H9 (cell line): ENCODE data around the gene LRP1B. TPM values are rescaled to one million over a fixed set of nuclear protein-coding genes. Genes with fewer than 3 reads are reported as not detected.

Experiments
- DNase-seq: peaks from one replicate; pipeline ENCODE4 v3.0.0-alpha.2; 2017
- H2AFZ ChIP-seq: one replicate; pipeline ENCODE4 v1.6.1; 2013; ENCODE audit warnings: mild to moderate bottlenecking, low read length, control low read depth, moderate library complexity
- H2AK5ac ChIP-seq: 2 replicates; pipeline ENCODE4 v1.6.1; 2013; ENCODE audit warnings: low read length, control low read depth, mixed read lengths; ENCODE audit not compliant: insufficient read length
- H2BK120ac ChIP-seq: one replicate; pipeline ENCODE4 v1.6.1; 2013; ENCODE audit warnings: low read depth, mild to moderate bottlenecking, low read length, control low read depth, inconsistent platforms; ENCODE audit not compliant: poor library complexity, severe bottlenecking
- H2BK12ac ChIP-seq: 2 replicates; pipeline ENCODE4 v1.6.1; 2013; ENCODE audit warnings: low read length, control low read depth, mixed read lengths, low read depth; ENCODE audit not compliant: insufficient read length
- H2BK15ac ChIP-seq: 2 replicates; pipeline ENCODE4 v1.6.1; 2013; ENCODE audit warnings: low read depth, low read length, control low read depth
- H2BK20ac ChIP-seq: one replicate; pipeline ENCODE4 v1.6.1; 2013; ENCODE audit warnings: low read depth, mild to moderate bottlenecking, low read length, control low read depth, inconsistent platforms; ENCODE audit not compliant: poor library complexity, severe bottlenecking
- H2BK5ac ChIP-seq: 2 replicates; pipeline ENCODE4 v1.6.1; 2013; ENCODE audit warnings: low read length, control low read depth, mixed read lengths; ENCODE audit not compliant: insufficient read length
- H3K14ac ChIP-seq: 2 replicates; pipeline ENCODE4 v1.6.1; 2013; ENCODE audit warnings: low read length, control low read depth; ENCODE audit not compliant: insufficient read depth
- H3K18ac ChIP-seq: 2 replicates; pipeline ENCODE4 v1.6.1; 2013; ENCODE audit warnings: low read depth, mild to moderate bottlenecking, mixed read lengths, low read length, control low read depth; ENCODE audit not compliant: insufficient read length
- H3K23ac ChIP-seq: 2 replicates; pipeline ENCODE4 v1.6.1; 2013; ENCODE audit warnings: low read length, control low read depth, mixed read lengths, low read depth; ENCODE audit not compliant: insufficient read length
- H3K23me2 ChIP-seq: 2 replicates; pipeline ENCODE4 v1.6.1; 2013; ENCODE audit warnings: low read depth, mild to moderate bottlenecking, mixed read lengths, low read length, control low read depth; ENCODE audit not compliant: insufficient read length, poor library complexity, severe bottlenecking
- H3K27ac ChIP-seq: 2 replicates; pipeline ENCODE4 v1.5.1; 2013; ENCODE audit warnings: low read length, control low read depth, mixed read lengths, low read depth; ENCODE audit not compliant: insufficient read length
- H3K27me3 ChIP-seq: 2 replicates; pipeline ENCODE4 v1.6.1; 2013; ENCODE audit warnings: low read length, control low read depth, inconsistent platforms; ENCODE audit not compliant: insufficient read depth
- H3K4ac ChIP-seq: 2 replicates; pipeline ENCODE4 v1.6.1; 2013; ENCODE audit warnings: low read depth, mild to moderate bottlenecking, control low read depth, inconsistent platforms, low read length, moderate library complexity
- H3K4me1 ChIP-seq: 2 replicates; pipeline ENCODE4 v1.6.1; 2013; ENCODE audit warnings: low read length, control low read depth, inconsistent platforms; ENCODE audit not compliant: insufficient read depth
- H3K4me2 ChIP-seq: 2 replicates; pipeline ENCODE4 v1.6.1; 2013; ENCODE audit warnings: low read length, control low read depth, mixed read lengths; ENCODE audit not compliant: insufficient read length, insufficient read depth
- H3K56ac ChIP-seq: 2 replicates; pipeline ENCODE4 v1.6.1; 2013; ENCODE audit warnings: low read depth, mild to moderate bottlenecking, mixed read lengths, low read length, control low read depth; ENCODE audit not compliant: insufficient read length
- H3K79me1 ChIP-seq: 2 replicates; pipeline ENCODE4 v1.6.1; 2013; ENCODE audit warnings: low read depth, mild to moderate bottlenecking, moderate library complexity, low read length, control low read depth, inconsistent platforms; ENCODE audit not compliant: insufficient read depth, poor library complexity, severe bottlenecking
- H3K79me2 ChIP-seq: 2 replicates; pipeline ENCODE4 v1.6.1; 2013; ENCODE audit warnings: low read length, control low read depth, inconsistent platforms; ENCODE audit not compliant: insufficient read depth
- H3K9ac ChIP-seq: 2 replicates; pipeline ENCODE4 v1.6.1; 2013; ENCODE audit warnings: low read length, control low read depth, mixed read lengths; ENCODE audit not compliant: insufficient read length; ENCODE audit errors: extremely low read depth
- H3K9me3 ChIP-seq: one replicate; pipeline ENCODE4 v1.6.1; 2013; ENCODE audit warnings: low read depth, low read length, inconsistent platforms; ENCODE audit not compliant: control insufficient read depth
- H3T11ph ChIP-seq: one replicate; pipeline ENCODE4 v1.6.1; 2013; ENCODE audit warnings: mild to moderate bottlenecking, low read length, control low read depth, inconsistent platforms
- H4K20me1 ChIP-seq: one replicate; pipeline ENCODE4 v1.6.1; 2013; ENCODE audit not compliant: control insufficient read depth, insufficient read length, insufficient read depth
- H4K5ac ChIP-seq: 2 replicates; pipeline ENCODE4 v1.6.1; 2013; ENCODE audit warnings: low read depth, mild to moderate bottlenecking, mixed read lengths, low read length, control low read depth; ENCODE audit not compliant: insufficient read length
- H4K8ac ChIP-seq: replicated peaks from 2 replicates; pipeline ENCODE4 v1.6.1; 2013; ENCODE audit warnings: low read length, control low read depth, mixed read lengths, low read depth; ENCODE audit not compliant: insufficient read length
- H4K91ac ChIP-seq: 2 replicates; pipeline ENCODE4 v1.6.1; 2013; ENCODE audit warnings: low read depth, mild to moderate bottlenecking, moderate library complexity, mixed read lengths, low read length, control low read depth; ENCODE audit not compliant: insufficient read length
- H3K27ac Mint-ChIP-seq, 3 experiments: 2 replicates in 2 of 3; 3 replicates in 1 of 3; pipeline ENCODE4 v1.8.0; 2020 to 2021; ENCODE audit warnings: mixed read lengths in 3 of 3, mild to moderate bottlenecking in 1 of 3, moderate library complexity in 1 of 3
- H3K27me3 Mint-ChIP-seq: 2 replicates; pipeline ENCODE4 v1.8.0; 2021; ENCODE audit warnings: low read depth, mild to moderate bottlenecking, moderate library complexity, mixed read lengths
- H3K36me3 Mint-ChIP-seq, 3 experiments: 2 replicates in 2 of 3; 3 replicates in 1 of 3; pipeline ENCODE4 v1.8.0; 2020 to 2021; ENCODE audit warnings: low read depth in 3 of 3, mixed read lengths in 3 of 3; ENCODE audit not compliant: insufficient read depth in 1 of 3
- H3K4me1 Mint-ChIP-seq, 2 experiments: 2 replicates each; pipeline ENCODE4 v1.8.0; 2020; ENCODE audit warnings: mixed read lengths in 2 of 2
- H3K4me3 Mint-ChIP-seq, 2 experiments: 2 replicates in 1 of 2; 3 replicates in 1 of 2; pipeline ENCODE4 v1.8.0; 2020 to 2021; ENCODE audit warnings: mild to moderate bottlenecking in 2 of 2, mixed read lengths in 2 of 2, moderate library complexity in 1 of 2
- H3K9me3 Mint-ChIP-seq, 2 experiments: 2 replicates in 1 of 2; 3 replicates in 1 of 2; pipeline ENCODE4 v1.8.0; 2020; ENCODE audit warnings: mild to moderate bottlenecking in 2 of 2, mixed read lengths in 2 of 2, moderate library complexity in 1 of 2
- CTCF ChIP-seq: fragments of 200-600 bp; sonication (generic); conservative IDR thresholded peaks from 3 replicates; pipeline ENCODE4 v1.8.0; 2021; ENCODE audit warnings: antibody characterized with exemption, mild to moderate bottlenecking
- WGBS: extraction: QIAGEN DNeasy Blood & Tissue Kit; methylation state at CpG from one replicate; pipeline ENCODE4 v1.1.7; 2013; ENCODE audit warnings: missing lambda C conversion rate, low lambda C conversion rate, mixed read lengths; ENCODE audit not compliant: insufficient read length; ENCODE audit errors: extremely low coverage; 5-methylcytosine and 5-hydroxymethylcytosine counted together
- total RNA-seq: library from RNA; stranded (reverse); gene quantifications from 2 replicates; pipeline ENCODE4 v1.2.1, GENCODE V29; 2021

Gene LRP1B
- total RNA-seq, 1 experiment from 2014 or later: not detected

GRCh38 chr2:141728142-141728541, 402.7 kb downstream of the LRP1B start:
- H3K36me3 Mint-ChIP-seq: no peaks in the 10 kb centered on the region; a peak in 1 of 7 replicates
- Histone ChIP-seq H3K79me2 (no peaks in the 10 kb centered on the region), H3K18ac (no peak overlapping the region), H2BK12ac (no peak overlapping the region), H2BK15ac (no peak overlapping the region), H4K8ac (no peak overlapping the region), H2BK5ac (no peak overlapping the region), H4K91ac (no peak overlapping the region), H3K79me1 (no peaks in the 10 kb centered on the region), H4K20me1 (no peaks in the 10 kb centered on the region), H2BK120ac (no peak overlapping the region), H3K4me2 (no peak overlapping the region), H3K9me3 (no peaks in the 10 kb centered on the region), H4K5ac (no peak overlapping the region), H2AFZ (no peak overlapping the region), H3K4ac (no peak overlapping the region), H3T11ph (no peak overlapping the region), H2BK20ac (no peak overlapping the region), H3K27me3 (no peaks in the 10 kb centered on the region), H2AK5ac (no peak overlapping the region), H3K23ac (no peak overlapping the region), H3K4me1 (no peaks in the 10 kb centered on the region), H3K56ac (no peak overlapping the region), H3K14ac (no peak overlapping the region), H3K9ac (no peak overlapping the region), H3K27ac (no peak overlapping the region), H3K23me2 (no peaks in the 10 kb centered on the region)
- WGBS: no CpG with 5 or more reads among the region's 3 CpGs
- no peak for DNase-seq
- H3K4me1 Mint-ChIP-seq: peaks cover 13% of the 10 kb centered on the region in 2 experiments
- H3K27ac Mint-ChIP-seq: 0 out of 7 replicates have a peak overlapping the region, but pooled peaks of 1 of the 3 experiments have one; percentile 17
- H3K27me3 Mint-ChIP-seq: no peaks in the 10 kb centered on the region
- no peak for TF ChIP-seq CTCF
- H3K4me3 Mint-ChIP-seq: no peak overlapping the region
- no peaks in the 10 kb centered on the region for H3K9me3 Mint-ChIP-seq
